Vagina (tissue), 2 donors: ENCODE measurements around the gene GAL3ST3.

Experiments used
- POLR2A ChIP-seq, 2 donors: fragments of 450-650 bp; IDR thresholded peaks; one replicate each; pipeline ENCODE4 v1.6.1; 2017; ENCODE audit warnings: antibody characterized with exemption in 2 of 2, mild to moderate bottlenecking in 2 of 2, moderate library complexity in 2 of 2
- POLR2AphosphoS5 ChIP-seq, 2 donors: sonication (generic); formaldehyde crosslinking; IDR thresholded peaks; one replicate each; pipeline ENCODE4 v1.9.0; 2017; ENCODE audit warnings: antibody characterized with exemption in 2 of 2, mild to moderate bottlenecking in 2 of 2, low read depth in 1 of 2; ENCODE audit not compliant: insufficient read depth in 1 of 2
- TF ChIP-seq, protein P1 (sequence below), 3 experiments: fragments of 450-650 bp in 2 of 3; fragments of 200-600 bp in 1 of 3; sonication (generic) in 1 of 3; IDR thresholded peaks; one replicate each; pipeline ENCODE4 v1.5.1; 2017 to 2019; ENCODE audit warnings: antibody characterized with exemption in 3 of 3, mild to moderate bottlenecking in 2 of 3, moderate library complexity in 2 of 3

DNA sequence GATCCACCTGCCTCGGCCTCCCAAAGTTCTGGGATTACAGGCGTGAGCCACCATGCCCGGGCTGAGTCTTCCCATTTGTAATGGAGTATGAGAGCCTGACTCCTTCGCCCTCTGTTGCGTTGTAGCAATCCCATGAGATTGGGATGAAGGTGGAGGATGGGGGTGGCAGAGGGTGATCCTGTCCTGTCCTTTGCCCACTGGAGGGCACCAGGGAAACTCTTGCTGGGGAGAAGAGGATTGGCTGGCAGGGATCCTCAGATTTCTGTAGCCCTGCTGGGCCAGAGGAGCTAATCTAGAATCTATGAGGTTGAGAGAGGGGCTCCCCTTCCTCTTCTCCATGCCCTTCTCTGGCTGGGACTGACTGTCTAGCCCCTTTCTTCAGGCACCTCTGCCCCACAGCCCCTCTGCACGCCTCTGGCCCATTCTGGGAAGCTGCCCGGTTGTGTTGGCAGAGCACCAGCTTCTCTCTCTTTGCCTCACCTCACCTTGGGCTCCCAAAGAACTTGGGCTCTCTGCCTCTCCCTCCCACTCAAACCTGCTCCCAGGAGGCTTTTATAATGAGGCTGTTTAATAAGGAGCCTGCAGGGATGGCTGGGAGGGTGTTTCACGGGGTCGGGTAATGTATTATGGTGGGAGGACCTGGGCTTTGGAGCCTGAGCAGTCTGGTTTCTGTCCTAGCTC, 13.2 kb downstream of the GAL3ST3 start:
- TF ChIP-seq, protein P1, sequence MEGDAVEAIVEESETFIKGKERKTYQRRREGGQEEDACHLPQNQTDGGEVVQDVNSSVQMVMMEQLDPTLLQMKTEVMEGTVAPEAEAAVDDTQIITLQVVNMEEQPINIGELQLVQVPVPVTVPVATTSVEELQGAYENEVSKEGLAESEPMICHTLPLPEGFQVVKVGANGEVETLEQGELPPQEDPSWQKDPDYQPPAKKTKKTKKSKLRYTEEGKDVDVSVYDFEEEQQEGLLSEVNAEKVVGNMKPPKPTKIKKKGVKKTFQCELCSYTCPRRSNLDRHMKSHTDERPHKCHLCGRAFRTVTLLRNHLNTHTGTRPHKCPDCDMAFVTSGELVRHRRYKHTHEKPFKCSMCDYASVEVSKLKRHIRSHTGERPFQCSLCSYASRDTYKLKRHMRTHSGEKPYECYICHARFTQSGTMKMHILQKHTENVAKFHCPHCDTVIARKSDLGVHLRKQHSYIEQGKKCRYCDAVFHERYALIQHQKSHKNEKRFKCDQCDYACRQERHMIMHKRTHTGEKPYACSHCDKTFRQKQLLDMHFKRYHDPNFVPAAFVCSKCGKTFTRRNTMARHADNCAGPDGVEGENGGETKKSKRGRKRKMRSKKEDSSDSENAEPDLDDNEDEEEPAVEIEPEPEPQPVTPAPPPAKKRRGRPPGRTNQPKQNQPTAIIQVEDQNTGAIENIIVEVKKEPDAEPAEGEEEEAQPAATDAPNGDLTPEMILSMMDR (IDR thresholded peaks at IDR 0.05): no peak
- no peak for TF ChIP-seq POLR2A (IDR thresholded peaks at IDR 0.05)
- TF ChIP-seq POLR2AphosphoS5 (IDR thresholded peaks at IDR 0.05; ENCODE audit: insufficient read depth in 1 of 2, low read depth in 1 of 2): no peak
